HG03378 (cell line): ENCODE results near the gene NRCAM.
"Not testable (repeated sequence)": the region's sequence is repeated elsewhere in the genome, so short reads cannot be mapped to it uniquely, and the experiment has no call there.

Source experiments
- ATAC-seq: cut with Tn5 transposase; IDR thresholded peaks from one replicate; pipeline ENCODE4 v1.9.1; 2021; ENCODE audit warnings: mild to moderate bottlenecking, moderate library complexity; ENCODE audit not compliant: unreplicated experiment

The NRCAM gene

DNA sequence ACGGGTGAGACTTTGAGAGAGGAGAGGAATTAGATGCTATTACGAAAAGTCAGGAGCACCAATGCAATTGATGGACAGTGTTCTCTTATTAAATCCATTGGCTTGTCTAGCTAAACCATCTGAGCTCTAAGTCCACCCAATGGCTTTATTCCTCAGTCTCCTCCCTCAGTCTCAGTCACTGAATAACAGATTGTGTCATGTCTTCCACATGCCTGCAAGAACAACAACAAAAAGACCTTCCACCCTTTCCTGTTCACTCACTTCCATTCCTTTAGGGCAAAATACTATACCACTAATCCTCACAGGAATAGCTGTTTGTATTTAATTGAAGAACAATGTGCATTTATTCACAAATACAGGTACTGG, 171.2 kb downstream of the NRCAM start:
- ATAC-seq, result no peak

DNA sequence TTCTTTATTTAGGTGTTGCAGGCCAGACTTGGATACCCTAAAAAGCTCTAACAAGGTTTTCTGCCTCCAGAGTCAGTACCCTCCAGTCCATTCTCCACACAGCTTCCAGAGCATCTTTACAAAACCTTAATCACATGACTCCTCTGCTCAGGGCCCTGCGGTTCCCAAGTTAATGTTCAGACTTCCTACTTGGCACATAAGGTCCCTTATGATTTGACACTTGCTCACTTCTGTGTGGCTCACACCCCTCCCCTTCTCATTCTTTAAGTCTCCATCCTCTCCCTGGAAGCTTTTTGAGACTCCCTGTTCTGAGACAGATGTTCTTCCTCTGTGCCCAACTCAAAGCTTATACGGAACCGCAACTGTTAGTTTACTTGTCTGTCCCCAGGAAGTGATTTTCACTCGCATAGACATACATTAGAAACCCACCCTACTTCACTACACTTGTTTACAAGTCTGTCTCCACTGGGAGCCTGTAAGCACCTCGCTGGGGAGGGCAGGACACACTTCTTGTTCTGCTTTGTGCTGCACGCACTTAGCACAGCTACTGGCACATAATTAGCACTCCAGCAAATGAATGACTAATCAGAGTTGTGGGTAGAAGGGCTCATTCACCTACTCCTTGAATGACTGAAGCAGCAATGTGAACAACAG, 171.8 kb downstream of the NRCAM start:
- ATAC-seq, result peak; percentile 80

GRCh38 chr7:108283252-108283651, 173.0 kb downstream of the NRCAM start:
- no peak for ATAC-seq

DNA sequence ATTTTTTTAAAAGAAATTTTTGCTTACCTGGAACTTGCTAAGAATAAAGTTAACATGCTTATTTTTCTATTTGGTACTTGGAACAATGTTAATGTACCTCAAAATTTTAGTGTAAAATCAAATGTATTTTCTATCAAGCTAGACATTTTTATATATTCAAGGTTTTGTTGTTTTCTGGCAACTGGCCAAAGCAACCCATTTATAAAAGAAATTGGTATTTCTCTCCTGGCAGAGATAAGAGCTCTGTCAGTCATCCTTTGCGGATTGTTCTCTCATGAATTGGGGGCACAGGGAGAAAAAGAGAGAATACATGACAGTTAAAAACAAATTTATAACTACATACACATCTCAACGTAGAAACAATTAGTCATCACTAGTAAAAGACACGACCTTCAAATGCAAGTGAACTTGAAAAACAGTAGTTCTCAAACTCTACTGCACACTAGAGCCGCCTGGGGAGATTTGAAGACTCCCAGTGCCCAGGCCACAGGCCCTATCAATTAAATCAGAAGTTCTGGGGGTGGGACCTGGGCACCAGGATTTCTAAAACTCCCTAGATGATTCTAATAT, 173.7 kb downstream of the NRCAM start:
- ATAC-seq, result no peak

DNA sequence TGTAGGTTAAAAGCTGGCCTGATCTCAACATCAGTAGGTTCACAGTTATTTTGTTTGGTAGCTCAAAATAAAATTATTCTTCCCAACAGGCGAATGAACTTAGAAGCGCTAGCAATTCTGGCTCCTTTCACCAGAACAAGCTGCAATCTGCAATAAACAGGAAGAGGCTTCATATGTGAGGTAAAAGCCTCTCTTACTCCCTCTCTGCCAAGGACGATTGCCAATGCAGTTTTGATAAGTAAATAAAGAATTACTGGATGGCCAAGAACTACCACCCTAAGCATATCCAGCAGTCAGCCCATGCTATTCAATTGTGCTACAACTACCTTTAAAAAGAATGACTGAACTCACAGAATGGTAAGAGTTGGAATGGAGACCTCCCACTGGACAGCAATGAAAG, 176.1 kb downstream of the NRCAM start:
- no peak for ATAC-seq

- ATAC-seq, result no peak
Measured at GRCh38 chr7:108278776-108279175, 177.5 kb downstream of the NRCAM start.

- no peak for ATAC-seq
Measured at GRCh38 chr7:108278281-108278680, 178.0 kb downstream of the NRCAM start.

DNA sequence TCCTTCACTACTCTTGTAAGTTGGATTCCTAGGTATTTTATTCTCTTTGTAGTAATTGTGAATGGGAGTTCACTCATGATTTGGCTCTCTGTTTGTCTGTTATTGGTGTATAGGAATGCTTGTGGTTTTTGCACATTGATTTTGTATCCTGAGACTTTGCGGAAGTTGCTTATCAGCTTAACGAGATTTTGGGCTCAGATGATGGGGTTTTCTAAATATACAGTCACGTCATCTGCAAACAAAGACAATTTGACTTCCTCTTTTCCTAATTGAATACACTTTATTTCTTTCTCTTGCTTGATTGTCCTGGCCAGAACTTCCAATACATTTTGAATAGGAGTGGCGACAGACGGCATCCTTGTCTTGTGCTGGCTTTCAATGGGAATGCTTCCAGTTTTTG, 181.8 kb downstream of the NRCAM start:
- not testable (repeated sequence) for ATAC-seq

GRCh38 chr7:108272891-108273290, 183.3 kb downstream of the NRCAM start:
- not testable (repeated sequence) for ATAC-seq

DNA sequence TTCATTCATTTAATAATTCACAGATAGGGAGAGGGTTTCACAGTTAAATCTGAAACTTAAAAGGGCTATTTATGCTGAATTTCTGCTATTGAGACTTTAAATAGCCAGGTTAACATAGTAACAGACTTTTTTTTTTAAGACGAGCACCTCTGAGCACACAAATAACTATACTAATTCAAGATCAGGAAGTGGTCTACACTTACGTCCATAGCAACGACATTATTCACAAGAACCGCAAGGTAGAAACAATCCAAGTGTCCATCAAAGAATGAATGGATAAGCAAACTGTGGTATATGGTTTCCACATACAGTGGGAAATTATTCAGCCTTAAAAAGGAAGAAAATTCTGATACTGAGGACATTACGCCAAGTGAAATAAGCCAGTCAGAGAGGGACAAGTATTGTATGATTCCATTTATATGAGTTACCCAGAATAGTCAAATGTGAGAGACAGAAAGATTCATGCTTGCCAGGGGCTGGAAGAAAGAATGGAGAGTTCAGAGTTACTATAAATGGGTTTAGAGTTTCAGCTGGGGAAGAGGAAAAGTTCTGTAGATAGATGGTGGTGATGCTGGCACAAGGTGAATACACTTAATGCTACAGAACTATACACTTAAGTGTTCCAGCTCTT, 185.7 kb downstream of the NRCAM start:
- peak; percentile 94 for ATAC-seq

GRCh38 chr7:108268200-108268820, 187.9 kb downstream of the NRCAM start:
- ATAC-seq, result no peak

- ATAC-seq, result no peak
Measured at GRCh38 chr7:108267615-108268014, 188.6 kb downstream of the NRCAM start.

GRCh38 chr7:108266491-108266890, 189.7 kb downstream of the NRCAM start:
- no peak for ATAC-seq

DNA sequence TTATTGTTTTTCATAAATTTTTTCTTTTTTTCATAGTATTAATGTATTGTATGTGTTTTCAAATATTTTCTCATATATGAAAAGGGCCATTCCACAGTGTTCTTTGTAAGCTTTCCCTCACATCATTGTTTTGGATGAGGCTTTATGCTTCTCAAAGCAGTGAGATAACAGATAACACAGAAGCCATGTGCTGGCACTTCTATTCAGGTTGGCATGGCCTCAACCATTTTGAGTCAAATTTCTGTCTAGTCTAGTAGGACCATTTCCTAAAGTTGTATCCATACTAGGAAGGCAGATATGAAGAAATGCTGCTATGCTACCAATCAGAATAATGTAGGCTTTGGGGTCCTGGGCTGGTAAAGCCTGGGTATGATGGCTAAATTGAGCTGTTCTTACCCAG, 190.2 kb downstream of the NRCAM start:
- no peak for ATAC-seq

DNA sequence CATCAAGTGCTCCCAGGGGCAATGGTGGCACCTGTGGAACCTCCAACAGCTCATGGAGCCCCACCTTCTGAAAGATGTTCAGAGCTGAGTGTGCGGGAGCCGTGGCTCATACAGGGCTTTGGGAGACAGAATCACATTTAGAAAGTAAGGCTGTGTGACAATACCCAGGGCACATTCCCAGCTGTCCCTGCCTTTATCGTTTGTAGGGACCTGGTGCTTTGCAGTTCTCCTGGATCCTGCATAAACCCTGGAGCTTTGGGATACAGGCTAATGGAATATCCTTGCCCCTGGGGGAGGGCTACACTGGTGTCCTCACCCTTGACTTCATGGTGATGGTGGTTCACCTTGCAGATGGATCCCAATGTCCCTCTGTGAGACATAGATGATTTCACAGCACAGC, 191.2 kb downstream of the NRCAM start:
- no peak for ATAC-seq

DNA sequence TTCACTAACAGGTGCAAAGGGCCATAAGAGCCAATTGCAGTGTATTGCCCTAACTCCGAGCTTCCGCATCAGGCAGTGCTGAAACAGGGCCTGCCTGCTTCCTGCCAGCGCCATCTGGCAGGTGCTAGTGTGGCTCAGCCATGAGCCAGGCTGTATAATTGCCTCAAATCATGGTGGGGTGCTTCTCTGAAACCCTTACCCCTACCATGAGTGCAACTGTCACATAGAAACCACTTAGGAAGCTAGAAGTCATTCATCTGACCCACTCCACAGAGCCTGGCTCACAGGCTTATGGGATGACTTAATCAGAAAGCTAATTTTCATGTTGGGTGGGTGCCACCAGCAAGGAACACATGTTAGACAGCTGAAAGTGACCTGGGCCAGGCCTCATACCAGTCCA, 192.8 kb downstream of the NRCAM start:
- ATAC-seq, result peak; percentile 46

- ATAC-seq, result no peak
Measured at GRCh38 chr7:108261560-108262255, 194.5 kb downstream of the NRCAM start.

DNA sequence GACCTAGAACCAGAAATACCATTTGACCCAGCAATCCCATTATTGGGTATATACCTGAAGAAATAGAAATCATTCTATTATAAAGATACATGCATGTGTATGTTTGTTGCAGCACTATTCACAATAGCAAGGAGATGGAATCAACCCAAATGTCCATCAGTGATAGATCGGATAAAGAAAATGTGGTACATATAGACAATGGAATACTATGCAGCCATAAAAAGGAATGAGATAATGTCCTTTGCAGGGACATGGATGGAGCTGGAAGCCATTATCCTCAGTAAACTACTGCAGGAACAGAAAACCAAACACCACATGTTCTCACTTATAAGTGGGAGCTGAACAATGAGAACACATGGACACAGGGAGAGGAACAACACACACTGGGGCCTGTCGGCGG, 196.8 kb downstream of the NRCAM start:
- ATAC-seq, result not testable (repeated sequence)

DNA sequence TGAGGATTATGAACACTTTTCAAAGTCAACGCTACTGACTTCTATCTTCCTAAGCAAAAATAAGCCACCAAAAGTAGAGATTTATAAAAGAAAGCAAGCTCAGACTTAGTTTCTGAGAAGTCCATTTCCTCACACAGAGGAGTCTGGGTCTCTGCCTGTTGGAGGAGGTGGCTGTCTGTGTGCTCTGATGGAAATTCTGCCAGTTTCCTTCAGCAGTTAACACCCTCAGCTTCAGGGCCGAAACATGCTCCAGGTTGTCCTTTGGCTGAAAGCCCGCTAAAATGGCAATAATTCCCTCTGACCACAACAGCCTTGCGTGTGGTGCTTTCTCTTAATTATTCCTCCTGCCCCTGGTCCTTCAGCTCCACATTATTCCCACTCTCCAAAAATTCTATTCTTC, 198.3 kb downstream of the NRCAM start:
- no peak for ATAC-seq

DNA sequence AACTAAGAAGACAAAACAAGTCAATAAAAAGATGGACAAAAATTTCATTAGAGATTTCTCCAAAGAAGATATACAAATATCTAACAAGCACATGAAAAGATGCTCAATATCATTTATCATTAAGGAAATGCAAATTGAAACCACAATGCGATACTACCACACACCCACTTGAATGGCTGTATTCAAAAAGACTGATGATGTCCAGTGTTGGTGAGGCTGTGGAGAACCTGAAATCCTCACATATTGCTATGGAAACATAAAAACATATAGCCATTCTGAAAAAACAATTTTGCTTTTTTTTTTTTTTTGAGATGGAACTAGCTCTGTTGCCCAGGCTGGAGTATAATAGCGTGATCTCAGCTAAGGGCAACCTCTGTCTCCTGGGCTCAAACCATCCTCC, 202.0 kb downstream of the NRCAM start:
- ATAC-seq, result no peak

DNA sequence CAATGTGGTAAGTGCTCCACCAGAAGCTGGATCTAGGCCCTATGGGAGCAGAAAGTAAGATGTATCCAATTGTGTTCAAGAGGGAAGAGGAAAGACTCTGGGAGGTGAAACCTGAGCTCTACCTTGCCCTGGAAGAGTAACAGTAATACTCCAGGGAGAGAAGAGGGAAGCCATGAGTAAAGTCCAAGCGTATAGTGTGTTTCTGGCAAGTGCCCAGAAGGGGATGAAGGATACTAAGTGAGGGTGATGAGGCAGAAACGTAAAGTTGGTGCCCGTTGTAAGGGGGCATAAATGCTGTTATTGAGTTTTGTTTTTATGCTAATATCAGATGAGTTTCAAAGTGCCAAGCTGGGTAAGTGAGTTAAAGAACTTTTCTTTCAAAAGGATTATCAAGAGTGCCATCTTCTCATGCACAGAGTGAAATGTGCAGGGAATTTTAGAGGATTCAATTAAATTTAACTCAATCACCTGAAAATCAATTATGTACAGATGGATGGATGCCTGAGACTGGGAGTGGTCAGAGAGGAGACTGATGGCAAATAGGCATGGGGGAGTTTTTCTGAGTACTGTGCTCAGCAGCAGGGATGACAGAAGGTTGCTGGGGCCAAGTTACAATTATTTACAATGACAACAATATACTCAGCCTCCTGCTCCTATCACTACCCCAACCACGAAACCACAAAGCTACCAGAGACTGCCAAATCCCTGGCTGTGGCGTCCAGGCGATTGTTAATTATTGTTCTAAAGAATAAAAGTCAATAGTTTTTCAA, 202.8 kb downstream of the NRCAM start:
- ATAC-seq, result no peak
